GM21390 (cell line): ENCODE data around the gene LMOD3.

Source experiments
- ATAC-seq: cut with Tn5 transposase; IDR thresholded peaks from one replicate; pipeline ENCODE4 v1.9.1; 2021; ENCODE audit not compliant: unreplicated experiment

Gene LMOD3

GRCh38 chr3:69126216-69126615 is 3.8 kb upstream of the LMOD3 start:
- ATAC-seq: no peak

GRCh38 chr3:69121950-69122349 is 445 bp downstream of the LMOD3 start:
- no peak for ATAC-seq

GRCh38 chr3:69121513-69121912 is 882 bp downstream of the LMOD3 start:
- ATAC-seq: no peak

GRCh38 chr3:69120879-69121464 is 1.4 kb downstream of the LMOD3 start:
- peak; percentile 88 for ATAC-seq

- no peak for ATAC-seq
Observed at GRCh38 chr3:69119681-69120080, 2.7 kb downstream of the LMOD3 start.

GRCh38 chr3:69119138-69119537 is 3.3 kb downstream of the LMOD3 start:
- ATAC-seq: no peak

GRCh38 chr3:69118555-69118954 is 3.8 kb downstream of the LMOD3 start:
- ATAC-seq: no peak

- ATAC-seq: no peak
Observed at GRCh38 chr3:69116897-69117296, 5.5 kb downstream of the LMOD3 start.

- ATAC-seq: no peak
Observed at GRCh38 chr3:69116162-69116561, 6.2 kb downstream of the LMOD3 start.

- no peak for ATAC-seq
Observed at GRCh38 chr3:69115731-69116130, 6.7 kb downstream of the LMOD3 start.

- no peak for ATAC-seq
Observed at GRCh38 chr3:69113536-69113935, 8.9 kb downstream of the LMOD3 start.

- no peak for ATAC-seq
Observed at GRCh38 chr3:69110941-69111546, 11.4 kb downstream of the LMOD3 start.

- no peak for ATAC-seq
Observed at GRCh38 chr3:69108811-69109210, 13.6 kb downstream of the LMOD3 start.

GRCh38 chr3:69107841-69108240 is 14.6 kb downstream of the LMOD3 start:
- no peak for ATAC-seq

GRCh38 chr3:69105320-69105719 is 17.1 kb downstream of the LMOD3 start:
- ATAC-seq: no peak

- no peak for ATAC-seq
Observed at GRCh38 chr3:69104586-69104985, 17.8 kb downstream of the LMOD3 start.

GRCh38 chr3:69103123-69103522 is 19.3 kb downstream of the LMOD3 start:
- ATAC-seq: no peak

GRCh38 chr3:69102384-69102783 is 20.0 kb downstream of the LMOD3 start:
- ATAC-seq: no peak

- ATAC-seq: no peak
Observed at GRCh38 chr3:69099576-69099975, 22.8 kb downstream of the LMOD3 start.

- ATAC-seq: no peak
Observed at GRCh38 chr3:69097407-69098086, 24.8 kb downstream of the LMOD3 start.

GRCh38 chr3:69096299-69096698 is 26.1 kb downstream of the LMOD3 start:
- ATAC-seq: no peak

GRCh38 chr3:69095636-69096035 is 26.8 kb downstream of the LMOD3 start:
- no peak for ATAC-seq
